NCI-H2029 treated with DMSO at 0.1 percent for 48 hours (cell line): ENCODE results near the gene ADAT2.

ENCODE experiments used
- DNase-seq: peaks from one replicate; lab custom pipeline; 2025; lab: John Stamatoyannopoulos, UW

The ADAT2 gene

GRCh38 chr6:143441680-143442545, 8.6 kb downstream of the ADAT2 start:
- DNase-seq, result no peak

- DNase-seq, result no peak
Measured at GRCh38 chr6:143441010-143441409, 9.5 kb downstream of the ADAT2 start.

- DNase-seq, result no peak
Measured at GRCh38 chr6:143432588-143432987, 17.9 kb downstream of the ADAT2 start.

GRCh38 chr6:143431226-143431625, 19.3 kb downstream of the ADAT2 start:
- DNase-seq, result no peak

GRCh38 chr6:143429970-143430369, 20.5 kb downstream of the ADAT2 start:
- no peak for DNase-seq

- DNase-seq, result peak; percentile 5
Measured at GRCh38 chr6:143427109-143427817, 23.2 kb downstream of the ADAT2 start.

- DNase-seq, result no peak
Measured at GRCh38 chr6:143426026-143426425, 24.5 kb downstream of the ADAT2 start.

- no peak for DNase-seq
Measured at GRCh38 chr6:143419526-143419925, 31.0 kb downstream of the ADAT2 start.

GRCh38 chr6:143414769-143415168, 35.7 kb downstream of the ADAT2 start:
- no peak for DNase-seq

GRCh38 chr6:143410859-143411270, 39.6 kb downstream of the ADAT2 start:
- no peak for DNase-seq

GRCh38 chr6:143408787-143409162, 41.7 kb downstream of the ADAT2 start:
- DNase-seq, result no peak

GRCh38 chr6:143408151-143408786, 42.2 kb downstream of the ADAT2 start:
- DNase-seq, result no peak

- no peak for DNase-seq
Measured at GRCh38 chr6:143406673-143407072, 43.8 kb downstream of the ADAT2 start.

- no peak for DNase-seq
Measured at GRCh38 chr6:143405373-143406154, 44.9 kb downstream of the ADAT2 start.

- DNase-seq, result no peak
Measured at GRCh38 chr6:143402721-143403336, 47.7 kb downstream of the ADAT2 start.

- DNase-seq, result no peak
Measured at GRCh38 chr6:143401636-143402370, 48.7 kb downstream of the ADAT2 start.

GRCh38 chr6:143401068-143401446, 49.4 kb downstream of the ADAT2 start:
- DNase-seq, result no peak

- peak; percentile 50 for DNase-seq
Measured at GRCh38 chr6:143400258-143401067, 50.0 kb downstream of the ADAT2 start.

- DNase-seq, result no peak
Measured at GRCh38 chr6:143399775-143400174, 50.7 kb downstream of the ADAT2 start.

GRCh38 chr6:143399176-143399575, 51.3 kb downstream of the ADAT2 start:
- DNase-seq, result no peak
